DOHH2 (cell line): Measurements from ENCODE around the gene COPG1.

ENCODE experiments used
- H3F3A ChIP-seq: fragments of 200-600 bp; sonication (generic), shearing (Covaris generic); 2 replicates; pipeline ENCODE4 v1.6.0; 2016; ENCODE audit warnings: antibody characterized with exemption, mild to moderate bottlenecking; ENCODE audit not compliant: control insufficient read depth, insufficient read depth
- H3K27ac ChIP-seq: fragments of 200-600 bp; sonication (generic); 2 replicates; pipeline ENCODE4 v1.5.1; 2014; ENCODE audit warnings: low read depth, mild to moderate bottlenecking, low read length, moderate library complexity
- H3K27me3 ChIP-seq: fragments of 200-600 bp; sonication (generic); 2 replicates; pipeline ENCODE4 v1.6.1; 2014; ENCODE audit warnings: mild to moderate bottlenecking, low read length, mixed read lengths; ENCODE audit not compliant: control insufficient read depth
- H3K36me3 ChIP-seq: fragments of 200-600 bp; sonication (generic); 2 replicates; pipeline ENCODE4 v1.6.1; 2014; ENCODE audit warnings: mild to moderate bottlenecking, low read length, moderate library complexity, mixed read lengths; ENCODE audit not compliant: control insufficient read depth
- H3K4me1 ChIP-seq: fragments of 200-600 bp; sonication (generic); 2 replicates; pipeline ENCODE4 v1.6.1; 2014; ENCODE audit warnings: mild to moderate bottlenecking, low read length, mixed read lengths; ENCODE audit not compliant: control insufficient read depth
- H3K4me2 ChIP-seq: fragments of 200-600 bp; sonication (generic); 2 replicates; pipeline ENCODE4 v1.6.0; 2014; ENCODE audit warnings: mild to moderate bottlenecking, low read length, moderate library complexity
- H3K4me3 ChIP-seq: fragments of 200-600 bp; sonication (generic); 2 replicates; pipeline ENCODE4 v1.5.1; 2014; ENCODE audit warnings: mild to moderate bottlenecking, low read length, mixed read lengths
- H3K79me2 ChIP-seq: fragments of 200-600 bp; sonication (generic); 2 replicates; pipeline ENCODE4 v1.6.1; 2014; ENCODE audit warnings: mild to moderate bottlenecking, low read length, mixed read lengths; ENCODE audit not compliant: control insufficient read depth
- H3K9me2 ChIP-seq: fragments of 200-600 bp; sonication (generic); replicated peaks from 2 replicates; pipeline ENCODE4 v1.6.1; 2014; ENCODE audit warnings: mild to moderate bottlenecking, low read length, mixed read lengths; ENCODE audit not compliant: control insufficient read depth
- H3K9me3 ChIP-seq: fragments of 200-600 bp; sonication (generic); 2 replicates; pipeline ENCODE4 v1.6.1; 2014; ENCODE audit warnings: antibody characterized with exemption, low read length, mixed read lengths; ENCODE audit not compliant: control insufficient read depth, insufficient read depth
- H4K20me1 ChIP-seq: fragments of 200-600 bp; sonication (generic); 2 replicates; pipeline ENCODE4 v1.6.0; 2014; ENCODE audit warnings: low read depth, mild to moderate bottlenecking, antibody characterized with exemption, low read length, moderate library complexity; ENCODE audit not compliant: control insufficient read depth, insufficient read depth
- EZH2phosphoT487 ChIP-seq: fragments of 200-600 bp; sonication (generic); IDR thresholded peaks from 2 replicates; pipeline ENCODE4 v1.6.1; 2017; ENCODE audit warnings: borderline replicate concordance, mild to moderate bottlenecking, antibody characterized with exemption, low read length, moderate library complexity, mixed read lengths
- TF ChIP-seq, protein P1 (sequence below): fragments of 200-600 bp; sonication (generic); IDR thresholded peaks from one replicate; pipeline ENCODE4 v1.5.1; 2014; ENCODE audit warnings: antibody characterized with exemption, mild to moderate bottlenecking, low read depth, low read length; ENCODE audit not compliant: poor library complexity, severe bottlenecking

COPG1 gene

DNA sequence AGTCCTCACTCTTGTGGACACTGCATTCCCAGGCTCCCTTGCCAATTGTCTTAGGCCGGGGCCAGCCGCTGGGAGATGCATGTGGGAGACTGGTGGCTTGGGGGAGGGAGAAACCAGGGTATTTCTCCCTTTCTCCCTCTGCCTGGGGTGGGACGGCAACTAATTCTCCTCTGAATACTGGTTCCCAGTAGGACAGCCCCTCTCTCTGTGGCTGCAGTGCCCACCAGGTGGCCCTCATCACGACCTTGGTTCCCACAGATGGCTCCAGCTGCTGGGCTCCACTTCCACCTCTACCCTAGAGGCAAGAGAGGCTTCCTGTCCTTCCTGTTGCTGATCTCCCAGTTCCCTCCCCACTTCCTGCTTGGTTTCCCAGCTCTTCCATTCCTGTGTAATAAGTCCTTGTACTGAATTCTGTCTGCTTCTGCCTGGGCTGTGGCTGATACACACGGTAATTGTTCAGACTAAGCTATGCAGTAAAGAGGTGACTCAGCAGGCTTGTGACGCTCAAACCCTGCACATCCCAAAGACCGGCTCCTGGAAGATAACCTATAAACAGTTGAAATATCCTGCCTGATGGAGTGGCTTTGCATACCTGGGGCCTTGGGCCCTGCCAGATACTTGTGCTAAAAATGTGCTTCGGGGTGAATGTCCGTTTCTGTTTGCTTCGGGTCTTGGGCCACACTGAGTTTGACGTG is 20.4 kb upstream of the COPG1 start:
- Histone ChIP-seq H3K27ac (no peak overlapping the region), H3K79me2 (no peaks in the 10 kb centered on the region), H3K4me1 (peaks cover 22% of the 10 kb centered on the region), H3K4me2 (no peak overlapping the region), H3K9me3 (no peaks in the 10 kb centered on the region), H3K36me3 (no peaks in the 10 kb centered on the region), H3K9me2 (no peaks in the 10 kb centered on the region), H3K27me3 (no peaks in the 10 kb centered on the region), H3F3A (peaks cover 15% of the 10 kb centered on the region), H4K20me1 (0 out of 2 replicates have a peak, but pooled peaks cover 3% of the 10 kb centered on the region), H3K4me3 (no peak overlapping the region)
- no peak for TF ChIP-seq EZH2phosphoT487
- TF ChIP-seq, protein P1, sequence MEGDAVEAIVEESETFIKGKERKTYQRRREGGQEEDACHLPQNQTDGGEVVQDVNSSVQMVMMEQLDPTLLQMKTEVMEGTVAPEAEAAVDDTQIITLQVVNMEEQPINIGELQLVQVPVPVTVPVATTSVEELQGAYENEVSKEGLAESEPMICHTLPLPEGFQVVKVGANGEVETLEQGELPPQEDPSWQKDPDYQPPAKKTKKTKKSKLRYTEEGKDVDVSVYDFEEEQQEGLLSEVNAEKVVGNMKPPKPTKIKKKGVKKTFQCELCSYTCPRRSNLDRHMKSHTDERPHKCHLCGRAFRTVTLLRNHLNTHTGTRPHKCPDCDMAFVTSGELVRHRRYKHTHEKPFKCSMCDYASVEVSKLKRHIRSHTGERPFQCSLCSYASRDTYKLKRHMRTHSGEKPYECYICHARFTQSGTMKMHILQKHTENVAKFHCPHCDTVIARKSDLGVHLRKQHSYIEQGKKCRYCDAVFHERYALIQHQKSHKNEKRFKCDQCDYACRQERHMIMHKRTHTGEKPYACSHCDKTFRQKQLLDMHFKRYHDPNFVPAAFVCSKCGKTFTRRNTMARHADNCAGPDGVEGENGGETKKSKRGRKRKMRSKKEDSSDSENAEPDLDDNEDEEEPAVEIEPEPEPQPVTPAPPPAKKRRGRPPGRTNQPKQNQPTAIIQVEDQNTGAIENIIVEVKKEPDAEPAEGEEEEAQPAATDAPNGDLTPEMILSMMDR: no peak

DNA sequence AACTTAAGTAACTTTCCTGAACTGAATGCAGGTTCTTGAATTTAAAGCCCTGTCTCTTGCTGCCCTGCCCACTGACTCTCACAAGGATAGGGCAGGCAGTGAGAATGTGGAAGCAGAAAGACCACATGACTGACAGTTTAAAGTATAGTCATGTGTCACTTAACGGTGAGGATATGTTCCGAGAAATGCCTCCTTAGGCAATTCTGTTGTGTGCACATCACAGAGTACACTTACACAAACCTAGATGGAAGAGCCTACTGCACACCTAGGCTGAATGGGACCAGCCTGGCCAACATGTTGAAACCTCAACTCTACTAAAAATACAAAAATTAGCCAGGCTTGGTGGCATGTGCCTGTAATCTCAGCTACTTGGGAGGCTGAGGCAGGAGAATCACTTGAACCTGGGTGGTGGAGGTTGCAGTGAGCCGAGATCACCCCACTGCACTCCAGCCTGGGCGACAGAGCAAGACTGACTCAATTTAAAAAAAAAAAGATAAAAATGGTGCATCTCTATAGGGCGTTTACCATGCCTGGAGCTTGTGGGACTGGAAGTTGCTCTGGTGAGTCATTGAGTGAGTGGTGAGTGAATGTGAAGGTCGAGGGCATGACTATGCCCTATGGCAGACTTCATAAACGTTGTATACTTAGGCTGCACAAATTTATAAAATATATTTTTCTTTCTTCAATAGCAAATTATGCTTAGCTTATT is 18.9 kb upstream of the COPG1 start:
- Histone ChIP-seq H3K9me2 (no peaks in the 10 kb centered on the region), H3K9me3 (no peaks in the 10 kb centered on the region), H3K4me2 (no peak overlapping the region), H3K4me1 (peaks cover 26% of the 10 kb centered on the region), H3K79me2 (no peaks in the 10 kb centered on the region), H3K36me3 (no peaks in the 10 kb centered on the region), H3F3A (peaks cover 10% of the 10 kb centered on the region), H3K27me3 (no peaks in the 10 kb centered on the region), H3K27ac (no peak overlapping the region), H3K4me3 (no peak overlapping the region), H4K20me1 (0 out of 2 replicates have a peak, but pooled peaks cover 3% of the 10 kb centered on the region)
- TF ChIP-seq, protein P1: no peak
- TF ChIP-seq EZH2phosphoT487: no peak

DNA sequence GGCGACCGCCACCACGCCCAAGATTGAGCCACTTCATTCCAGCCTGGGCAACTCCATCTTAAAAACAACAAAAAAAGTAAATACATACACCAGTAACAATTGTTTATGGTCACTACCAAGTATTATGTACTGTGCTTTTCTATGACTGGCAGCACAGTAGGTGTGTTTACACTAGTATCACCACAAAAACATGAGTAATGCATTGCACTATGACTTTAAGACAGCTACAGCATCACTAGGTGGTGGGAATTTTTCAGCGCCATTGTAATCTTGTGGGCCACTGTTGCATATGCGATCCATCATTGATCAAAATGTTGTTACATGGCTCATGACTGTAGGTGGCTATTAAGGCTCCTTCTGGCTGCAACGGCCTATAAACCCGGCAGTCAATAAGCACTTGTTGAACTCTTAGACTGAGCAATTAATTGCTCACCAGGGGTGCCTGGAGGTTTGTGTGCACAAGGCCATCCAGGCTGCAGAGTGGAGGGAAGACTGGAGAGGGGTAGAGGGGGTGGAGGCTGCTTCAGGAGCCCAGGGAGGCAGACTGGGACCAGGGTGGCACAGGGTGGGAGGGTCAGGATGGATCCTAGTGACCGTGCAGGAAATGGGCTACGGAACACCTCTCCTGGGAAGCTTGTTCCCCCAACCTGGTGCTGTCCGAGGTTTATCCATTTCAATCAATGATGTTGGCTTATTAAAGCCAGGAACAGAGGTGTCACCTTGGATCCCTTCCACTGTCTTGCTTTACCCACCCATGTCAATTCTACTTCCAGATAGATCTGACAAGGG is 17.9 kb upstream of the COPG1 start:
- H3K36me3 ChIP-seq: no peaks in the 10 kb centered on the region
- H3K79me2 ChIP-seq: no peaks in the 10 kb centered on the region
- no peaks in the 10 kb centered on the region for H3K9me2 ChIP-seq
- peaks cover 27% of the 10 kb centered on the region for H3K4me1 ChIP-seq
- H3K27me3 ChIP-seq: no peaks in the 10 kb centered on the region
- no peaks in the 10 kb centered on the region for H3K9me3 ChIP-seq
- TF ChIP-seq, protein P1: no peak
- TF ChIP-seq EZH2phosphoT487: no peak
- H3K4me2 ChIP-seq: no peak overlapping the region
- no peak overlapping the region for H3K4me3 ChIP-seq
- H3F3A ChIP-seq: peaks cover 10% of the 10 kb centered on the region
- 0 out of 2 replicates have a peak, but pooled peaks cover 3% of the 10 kb centered on the region for H4K20me1 ChIP-seq
- H3K27ac ChIP-seq: no peak overlapping the region
